HFFc6 (cell line): Measurements from ENCODE around the gene THRSP. TPM values are rescaled to one million over a fixed set of nuclear protein-coding genes. Genes with fewer than 3 reads are reported as not detected.
"Not testable (repeated sequence)": the region's sequence is repeated elsewhere in the genome, so short reads cannot be mapped to it uniquely, and the experiment has no call there.

ENCODE experiments used
- DNase-seq: peaks from one replicate; pipeline ENCODE4 v3.0.0-alpha.2; 2018
- H3K27ac Mint-ChIP-seq: 2 replicates; pipeline ENCODE4 v1.8.0; 2020; ENCODE audit warnings: mild to moderate bottlenecking, mixed read lengths
- H3K27me3 Mint-ChIP-seq: 2 replicates; pipeline ENCODE4 v1.8.0; 2021; ENCODE audit warnings: mild to moderate bottlenecking, moderate library complexity, mixed read lengths; ENCODE audit not compliant: insufficient read depth
- H3K36me3 Mint-ChIP-seq: 2 replicates; pipeline ENCODE4 v1.8.0; 2021; ENCODE audit warnings: low read depth, mixed read lengths
- H3K4me1 Mint-ChIP-seq: 2 replicates; pipeline ENCODE4 v1.8.0; 2020; ENCODE audit warnings: low read depth, mixed read lengths
- H3K4me3 Mint-ChIP-seq: 2 replicates; pipeline ENCODE4 v1.8.0; 2020; ENCODE audit warnings: mild to moderate bottlenecking, moderate library complexity, mixed read lengths
- H3K9me3 Mint-ChIP-seq: 2 replicates; pipeline ENCODE4 v1.8.0; 2020; ENCODE audit warnings: mild to moderate bottlenecking, mixed read lengths
- CTCF ChIP-seq: fragments of 200-600 bp; sonication (generic); IDR thresholded peaks from 2 replicates; pipeline ENCODE4 v1.5.0; 2021; ENCODE audit warnings: antibody characterized with exemption, mild to moderate bottlenecking
- total RNA-seq, 6 experiments: library from RNA; stranded (reverse); fragmentation: NEBNext Ultra II Directional; extraction: Animal tissue kit (Norgen Biotek cat#: 25700); gene quantifications; 2 replicates in 1 of 6; 3 replicates in 5 of 6; pipeline ENCODE4 v1.2.3, GENCODE V29; 2021

Gene THRSP
- total RNA-seq, 6 experiments from 2014 or later = not detected

- peak overlapping the region; percentile 100 for H3K27ac Mint-ChIP-seq
- no peaks in the 10 kb centered on the region for H3K9me3 Mint-ChIP-seq
- no peak for TF ChIP-seq CTCF
- DNase-seq = peak; percentile 80
- H3K36me3 Mint-ChIP-seq = no peaks in the 10 kb centered on the region
- peak overlapping the region; percentile 87 for H3K4me3 Mint-ChIP-seq
- H3K27me3 Mint-ChIP-seq = peaks cover 2% of the 10 kb centered on the region
- peaks cover 41% of the 10 kb centered on the region for H3K4me1 Mint-ChIP-seq
Measured at GRCh38 chr11:78039919-78040671, 23.6 kb upstream of the THRSP start.

GRCh38 chr11:78040691-78041379 is 22.8 kb upstream of the THRSP start:
- Mint-ChIP-seq H3K27ac (peak overlapping the region; percentile 100), H3K9me3 (no peaks in the 10 kb centered on the region), H3K4me1 (peaks cover 48% of the 10 kb centered on the region), H3K27me3 (peaks cover 2% of the 10 kb centered on the region), H3K4me3 (peak overlapping the region; percentile 87; the same call in 1 of the 2 replicates), H3K36me3 (no peaks in the 10 kb centered on the region)
- DNase-seq = no peak
- TF ChIP-seq CTCF = peak; percentile 13; the same call in 1 of the 2 replicates

GRCh38 chr11:78041380-78041719 is 22.3 kb upstream of the THRSP start:
- H3K4me1 Mint-ChIP-seq = peaks cover 54% of the 10 kb centered on the region
- not testable (repeated sequence) for H3K27me3 Mint-ChIP-seq

GRCh38 chr11:78041843-78042440 is 21.7 kb upstream of the THRSP start:
- DNase-seq = no peak
- Mint-ChIP-seq H3K27me3 (peaks cover 2% of the 10 kb centered on the region), H3K4me3 (no peak overlapping the region), H3K36me3 (no peaks in the 10 kb centered on the region), H3K27ac (peak overlapping the region; percentile 100; the same call in 1 of the 2 replicates), H3K9me3 (no peaks in the 10 kb centered on the region), H3K4me1 (peaks cover 54% of the 10 kb centered on the region)
- TF ChIP-seq CTCF = no peak

More at GRCh38 chr11:78041380-78041719, 22.3 kb upstream of the THRSP start:
- H3K36me3 Mint-ChIP-seq, H3K4me3 Mint-ChIP-seq, DNase-seq, H3K9me3 Mint-ChIP-seq: not testable (repeated sequence)
- peak overlapping the region; percentile 100 for H3K27ac Mint-ChIP-seq

GRCh38 chr11:78044706-78045105 is 19.0 kb upstream of the THRSP start:
- no peak for DNase-seq
- no peak overlapping the region for H3K4me3 Mint-ChIP-seq
- no peaks in the 10 kb centered on the region for H3K36me3 Mint-ChIP-seq
- H3K9me3 Mint-ChIP-seq = no peaks in the 10 kb centered on the region
- TF ChIP-seq CTCF = no peak
- no peak overlapping the region for H3K27ac Mint-ChIP-seq
- peaks cover 44% of the 10 kb centered on the region for H3K4me1 Mint-ChIP-seq
- peaks cover 2% of the 10 kb centered on the region for H3K27me3 Mint-ChIP-seq
